ENCODE results near the gene TUFT1.

- TF ChIP-seq CTCF (IDR thresholded peaks at IDR 0.05 in 8 of 11, conservative IDR thresholded peaks at IDR 0.05 in 3 of 11), result no peak
- no peak for TF ChIP-seq POLR2AphosphoS5 (IDR thresholded peaks at IDR 0.05)
Observed at GRCh38 chr1:151579436-151580225, 39.5 kb downstream of the TUFT1 start.

Data from spleen (tissue), 7 donors.